Effector memory CD8-positive, alpha-beta T cell (primary cell): ENCODE results near the gene KCNIP4.
"Not testable (repeated sequence)": the region's sequence is repeated elsewhere in the genome, so short reads cannot be mapped to it uniquely, and the experiment has no call there.

ENCODE experiments used
- ATAC-seq: fragments of 150-1000 bp; cut with Tn5 transposase; replicated peaks from 2 replicates; pipeline ENCODE4 v1.10.0; 2021; ENCODE audit warnings: mild to moderate bottlenecking, moderate library complexity
- DNase-seq, 3 experiments: peaks; one replicate each; pipeline ENCODE4 v3.0.0; 2021
- H3K27ac Mint-ChIP-seq, 2 donors: one replicate each; pipeline ENCODE4 v1.8.0; 2022; ENCODE audit warnings: mild to moderate bottlenecking in 2 of 2, mixed read lengths in 2 of 2, moderate library complexity in 2 of 2
- H3K27me3 Mint-ChIP-seq, 2 donors: one replicate each; pipeline ENCODE4 v1.8.0; 2022; ENCODE audit warnings: mixed read lengths in 2 of 2
- H3K36me3 Mint-ChIP-seq: one replicate; pipeline ENCODE4 v1.8.0; 2022; ENCODE audit warnings: mild to moderate bottlenecking, moderate library complexity, mixed read lengths; ENCODE audit not compliant: insufficient read depth
- H3K4me1 Mint-ChIP-seq, 2 donors: one replicate each; pipeline ENCODE4 v1.8.0; 2022; ENCODE audit warnings: low read depth in 2 of 2, mixed read lengths in 2 of 2
- H3K4me3 Mint-ChIP-seq, 2 donors: one replicate each; pipeline ENCODE4 v1.8.0; 2022; ENCODE audit warnings: mild to moderate bottlenecking in 2 of 2, mixed read lengths in 2 of 2, moderate library complexity in 2 of 2
- H3K9me3 Mint-ChIP-seq, 2 donors: one replicate each; pipeline ENCODE4 v1.8.0; 2022; ENCODE audit warnings: mixed read lengths in 2 of 2
- total RNA-seq, 9 experiments: gene quantifications; one replicate each; lab custom pipeline; 2026; lab: John Stamatoyannopoulos, UW

The KCNIP4 gene
- 0 to 0.06 (median 0) reads per million in 9 experiments for total RNA-seq

DNA sequence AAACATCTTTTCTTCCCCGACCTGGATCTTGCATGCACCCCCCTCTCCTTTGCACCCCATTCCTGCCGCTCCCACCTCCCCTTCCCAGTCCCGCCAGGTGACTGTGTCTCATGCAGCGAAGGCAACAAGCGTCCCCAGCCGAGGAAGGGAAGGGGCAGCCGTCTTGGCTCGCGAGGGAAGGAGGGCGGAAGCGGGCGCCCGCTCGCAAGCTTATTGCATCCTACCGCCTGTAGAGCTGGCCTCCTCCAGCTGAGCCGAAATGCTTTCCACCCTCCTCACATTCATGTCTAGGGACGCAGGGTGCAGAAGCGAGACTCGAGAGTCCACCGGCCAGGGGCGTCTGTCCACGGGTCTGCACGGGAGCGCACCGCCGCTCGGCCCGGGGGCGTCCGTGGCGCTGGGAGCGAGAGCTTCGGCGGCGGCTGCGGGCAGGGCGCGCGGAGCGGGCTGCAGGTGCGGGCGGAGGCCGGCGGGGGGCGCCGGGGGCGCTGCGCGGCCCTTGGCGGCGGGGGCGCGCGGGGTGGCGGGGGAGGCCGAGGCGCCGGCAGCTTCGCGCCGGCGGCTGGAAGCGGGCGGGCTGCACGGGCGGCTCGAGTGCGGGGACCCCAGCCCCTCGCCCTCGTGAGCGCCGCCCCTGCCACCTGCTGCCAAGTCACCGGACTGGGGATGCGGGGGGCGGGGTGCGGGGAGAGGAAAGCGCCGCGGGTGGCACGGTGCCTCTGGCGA is at the start of gene KCNIP4:
KCNIP4 (minus strand) TSS at position 426 of the 726 bp plus-strand sequence.
- H3K4me1 Mint-ChIP-seq = no peaks in the 10 kb centered on the region
- peaks cover 7 to 12% of the 10 kb centered on the region in 2 donors for H3K27me3 Mint-ChIP-seq
- ATAC-seq = no peak
- no peaks in the 10 kb centered on the region for H3K36me3 Mint-ChIP-seq
- no peak within 1 kb of the TSS for H3K4me3 Mint-ChIP-seq
- no peak within 1 kb of the TSS for H3K27ac Mint-ChIP-seq
- H3K9me3 Mint-ChIP-seq = peaks cover 17 to 22% of the 10 kb centered on the region in 2 donors
- no peak for DNase-seq

DNA sequence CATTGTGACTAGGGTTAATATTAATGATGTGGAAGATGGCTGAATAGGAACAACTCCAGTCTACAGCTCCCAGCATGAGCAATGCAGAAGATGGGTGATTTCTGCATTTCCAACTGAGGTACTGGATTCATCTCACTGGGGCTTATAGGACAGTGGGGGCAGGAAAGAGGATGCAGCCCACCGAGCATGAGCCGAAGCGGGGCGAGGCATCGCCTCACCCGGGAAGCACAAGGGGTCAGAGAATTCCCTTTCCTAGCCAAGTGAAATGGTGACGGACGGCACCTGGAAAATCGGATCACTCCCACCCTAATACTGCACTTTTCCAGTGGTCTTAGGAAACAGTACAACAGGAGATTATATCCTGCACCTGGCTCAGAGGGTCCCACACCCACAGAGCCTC is 48.0 kb upstream of the KCNIP4 start:
- H3K9me3 Mint-ChIP-seq = peaks cover 14 to 28% of the 10 kb centered on the region in 2 donors
- not testable (repeated sequence) for ATAC-seq, H3K4me3 Mint-ChIP-seq, H3K36me3 Mint-ChIP-seq, H3K27ac Mint-ChIP-seq, H3K4me1 Mint-ChIP-seq, DNase-seq, H3K27me3 Mint-ChIP-seq

DNA sequence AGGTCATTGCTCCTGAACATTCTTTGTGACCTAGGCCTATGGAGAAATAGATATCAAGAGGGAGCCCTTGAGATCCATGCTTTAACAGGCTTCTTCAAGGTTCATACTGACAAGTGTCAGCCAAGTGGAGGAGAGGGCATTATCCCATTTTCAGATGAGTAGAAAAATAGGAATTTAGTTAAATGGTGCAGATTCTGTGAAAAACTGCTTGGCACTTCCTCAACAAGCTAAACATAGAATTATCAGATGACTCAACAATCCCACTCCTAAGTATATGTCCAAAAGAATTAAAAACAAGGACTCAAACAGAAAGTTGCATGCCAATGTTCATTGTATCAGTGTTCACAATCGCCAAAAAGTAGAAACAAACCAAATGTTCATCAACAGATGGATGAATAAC is 43.8 kb upstream of the KCNIP4 start:
- Mint-ChIP-seq H3K36me3 (no peaks in the 10 kb centered on the region), H3K27me3 (no peaks in the 10 kb centered on the region), H3K9me3 (peaks cover 3 to 28% of the 10 kb centered on the region in 2 donors), H3K4me3 (no peak overlapping the region), H3K4me1 (no peaks in the 10 kb centered on the region), H3K27ac (no peak overlapping the region)
- ATAC-seq (no peak), DNase-seq (no peak)

DNA sequence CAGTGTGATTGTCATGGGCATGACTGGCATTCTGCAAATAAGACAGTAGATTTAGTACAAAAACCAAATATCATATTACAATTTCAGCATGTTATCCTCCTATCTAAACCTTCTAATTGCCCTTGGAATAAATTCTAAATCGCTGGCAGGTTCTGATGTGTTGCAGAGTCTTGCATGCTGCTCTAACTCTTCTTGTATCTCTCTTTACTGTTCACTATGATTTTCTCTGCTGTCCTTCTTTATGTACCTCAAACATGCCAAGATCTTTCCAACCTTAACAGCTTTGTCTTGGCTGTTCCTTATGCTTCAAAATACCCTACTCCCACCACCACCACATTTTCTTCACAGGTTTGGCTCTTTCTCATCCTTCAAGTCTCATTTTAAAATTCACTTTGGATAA is 43.0 kb upstream of the KCNIP4 start:
- H3K27me3 Mint-ChIP-seq = no peaks in the 10 kb centered on the region
- peaks cover 3 to 28% of the 10 kb centered on the region in 2 donors for H3K9me3 Mint-ChIP-seq
- no peak overlapping the region for H3K27ac Mint-ChIP-seq
- ATAC-seq (no peak), DNase-seq (no peak)
- H3K4me3 Mint-ChIP-seq = no peak overlapping the region
- H3K36me3 Mint-ChIP-seq = no peaks in the 10 kb centered on the region
- H3K4me1 Mint-ChIP-seq = no peaks in the 10 kb centered on the region

DNA sequence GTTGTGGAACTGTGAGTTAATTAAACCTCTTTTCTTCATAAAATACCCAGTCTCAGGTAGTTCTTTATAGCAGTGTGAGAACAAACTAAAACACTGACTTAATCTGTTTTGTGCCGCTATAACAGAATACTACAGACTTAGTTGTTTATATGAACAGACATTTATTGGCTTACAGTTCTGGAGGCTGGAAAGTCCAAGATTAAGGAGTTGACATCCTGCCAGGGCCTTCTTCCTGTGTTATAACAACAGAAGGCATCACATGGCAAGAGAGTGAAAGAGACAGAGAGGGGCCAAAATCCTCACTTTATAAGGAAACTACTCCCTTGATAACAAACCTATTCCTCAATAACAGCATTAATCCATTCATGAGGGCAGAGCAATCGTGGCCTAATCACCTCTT is 42.5 kb upstream of the KCNIP4 start:
- no peaks in the 10 kb centered on the region for H3K27me3 Mint-ChIP-seq
- H3K4me1 Mint-ChIP-seq = no peaks in the 10 kb centered on the region
- ATAC-seq (no peak), DNase-seq (no peak)
- no peak overlapping the region for H3K27ac Mint-ChIP-seq
- peaks cover 3 to 28% of the 10 kb centered on the region in 2 donors for H3K9me3 Mint-ChIP-seq
- H3K36me3 Mint-ChIP-seq = no peaks in the 10 kb centered on the region
- no peak overlapping the region for H3K4me3 Mint-ChIP-seq

DNA sequence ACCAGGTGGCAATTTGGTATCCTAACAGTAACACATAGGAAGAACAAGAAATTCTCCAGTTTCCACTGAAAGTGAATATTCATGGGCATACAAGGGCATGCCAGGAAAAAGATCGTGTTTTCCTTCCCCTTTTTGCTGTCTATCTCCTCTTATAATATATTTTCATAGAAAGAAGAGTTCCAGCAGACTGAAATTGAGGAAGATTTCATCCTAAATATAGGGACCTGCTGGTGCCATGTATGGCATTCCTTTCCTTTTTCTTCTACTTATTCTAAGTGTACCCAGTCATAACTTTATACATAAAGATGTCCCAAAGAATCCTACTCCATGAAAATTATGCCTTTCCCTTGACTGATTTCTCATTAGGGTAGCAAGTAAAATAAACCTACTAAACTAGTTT is 40.8 kb upstream of the KCNIP4 start:
- Mint-ChIP-seq H3K36me3 (no peaks in the 10 kb centered on the region), H3K9me3 (peaks cover 4 to 26% of the 10 kb centered on the region in 2 donors), H3K4me3 (no peak overlapping the region), H3K27me3 (no peaks in the 10 kb centered on the region), H3K27ac (no peak overlapping the region), H3K4me1 (no peaks in the 10 kb centered on the region)
- ATAC-seq = no peak
- no peak for DNase-seq

DNA sequence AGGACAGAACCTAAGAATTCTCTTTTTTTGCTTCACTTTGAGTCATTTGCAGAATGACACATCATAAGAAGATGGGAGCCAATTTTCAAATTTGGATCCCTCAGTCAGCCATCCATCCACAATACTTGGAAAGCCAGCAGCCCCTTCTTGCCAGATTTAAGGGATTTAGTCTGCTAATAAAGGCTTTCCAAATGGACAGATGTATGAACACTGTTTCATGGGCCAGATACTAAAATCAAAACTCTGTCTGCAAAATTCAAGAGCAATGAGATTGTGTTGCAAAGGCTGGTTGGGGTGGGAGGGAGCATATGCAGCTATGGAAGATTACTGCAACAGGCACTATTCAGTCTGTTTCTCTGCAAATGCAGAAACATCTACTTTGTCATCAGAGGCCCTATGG is 37.7 kb upstream of the KCNIP4 start:
- no peaks in the 10 kb centered on the region for H3K36me3 Mint-ChIP-seq
- H3K27me3 Mint-ChIP-seq = no peaks in the 10 kb centered on the region
- H3K9me3 Mint-ChIP-seq = peaks cover 5 to 13% of the 10 kb centered on the region in 2 donors
- H3K4me3 Mint-ChIP-seq = no peak overlapping the region
- H3K27ac Mint-ChIP-seq = no peak overlapping the region
- DNase-seq (no peak), ATAC-seq (no peak)
- H3K4me1 Mint-ChIP-seq = no peaks in the 10 kb centered on the region

DNA sequence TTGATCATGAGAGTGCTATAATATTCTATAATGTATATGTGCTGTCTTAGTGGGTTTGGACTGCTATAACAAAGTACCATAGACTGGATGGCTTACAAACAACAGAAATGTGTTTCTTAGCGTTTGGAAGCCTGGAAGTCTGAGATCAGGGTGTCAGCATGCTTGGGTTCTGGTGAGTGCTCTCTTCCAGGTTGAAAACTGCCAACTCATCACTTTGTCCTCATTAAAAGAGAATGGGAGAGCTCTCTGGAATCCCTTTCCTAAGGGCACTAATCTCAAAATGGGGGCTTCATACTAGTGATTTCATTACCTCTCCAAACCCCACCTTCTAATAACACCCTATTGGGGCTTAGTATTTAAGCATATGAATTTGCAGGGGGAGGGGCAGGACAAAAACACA is 33.5 kb upstream of the KCNIP4 start:
- DNase-seq (no peak), ATAC-seq (no peak)
- H3K27me3 Mint-ChIP-seq = no peaks in the 10 kb centered on the region
- H3K4me1 Mint-ChIP-seq = no peaks in the 10 kb centered on the region
- no peaks in the 10 kb centered on the region for H3K36me3 Mint-ChIP-seq
- no peak overlapping the region for H3K27ac Mint-ChIP-seq
- H3K4me3 Mint-ChIP-seq = no peak overlapping the region
- H3K9me3 Mint-ChIP-seq = peaks cover 0 to 6% of the 10 kb centered on the region in 2 donors

DNA sequence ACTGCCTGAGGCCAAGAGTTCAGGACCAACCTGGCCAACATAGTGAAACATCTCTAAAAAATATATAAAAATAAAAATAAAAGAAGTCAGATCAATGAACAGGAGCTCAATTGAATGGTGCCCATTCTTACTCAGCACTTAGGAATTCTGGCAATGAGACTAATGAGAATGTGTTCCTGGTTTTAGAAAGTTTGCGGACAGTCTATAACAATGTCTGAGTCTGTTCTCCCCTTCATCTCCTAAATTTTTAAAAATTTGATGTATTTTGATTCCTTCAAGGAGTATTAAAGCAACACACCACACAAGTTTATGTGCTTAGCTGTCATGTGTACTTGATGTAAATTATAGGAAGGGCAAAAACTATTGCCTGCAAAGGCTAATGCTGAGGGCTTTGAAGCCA is 30.6 kb upstream of the KCNIP4 start:
- Mint-ChIP-seq H3K27me3 (no peaks in the 10 kb centered on the region), H3K27ac (no peak overlapping the region), H3K4me3 (no peak overlapping the region), H3K36me3 (no peaks in the 10 kb centered on the region), H3K9me3 (peaks cover 7 to 8% of the 10 kb centered on the region in 2 donors), H3K4me1 (no peaks in the 10 kb centered on the region)
- no peak for DNase-seq
- ATAC-seq = no peak

DNA sequence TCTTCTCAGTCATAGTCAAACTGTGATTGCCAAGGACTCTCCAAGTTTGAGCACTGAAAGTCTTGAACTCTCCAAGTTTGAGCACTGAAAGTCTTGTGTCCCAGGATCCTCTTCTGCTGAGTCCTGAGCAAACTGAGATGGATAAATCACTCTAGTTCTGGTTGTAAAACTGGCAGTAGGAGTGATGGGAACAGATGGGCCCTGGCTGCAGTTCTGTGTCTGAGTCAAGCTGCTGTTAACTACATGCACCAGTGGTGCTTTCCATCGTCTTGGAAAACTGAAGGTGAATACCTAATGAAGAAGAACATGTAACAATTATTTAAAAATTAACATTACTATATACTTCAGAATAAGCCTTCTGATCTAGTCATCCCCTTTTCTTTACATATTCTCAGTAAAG is 27.6 kb upstream of the KCNIP4 start:
- no peak for ATAC-seq
- H3K36me3 Mint-ChIP-seq = no peaks in the 10 kb centered on the region
- no peak overlapping the region for H3K27ac Mint-ChIP-seq
- no peak overlapping the region for H3K4me3 Mint-ChIP-seq
- H3K9me3 Mint-ChIP-seq = peaks cover 8 to 12% of the 10 kb centered on the region in 2 donors
- DNase-seq = no peak
- H3K4me1 Mint-ChIP-seq = no peaks in the 10 kb centered on the region
- H3K27me3 Mint-ChIP-seq = no peaks in the 10 kb centered on the region

DNA sequence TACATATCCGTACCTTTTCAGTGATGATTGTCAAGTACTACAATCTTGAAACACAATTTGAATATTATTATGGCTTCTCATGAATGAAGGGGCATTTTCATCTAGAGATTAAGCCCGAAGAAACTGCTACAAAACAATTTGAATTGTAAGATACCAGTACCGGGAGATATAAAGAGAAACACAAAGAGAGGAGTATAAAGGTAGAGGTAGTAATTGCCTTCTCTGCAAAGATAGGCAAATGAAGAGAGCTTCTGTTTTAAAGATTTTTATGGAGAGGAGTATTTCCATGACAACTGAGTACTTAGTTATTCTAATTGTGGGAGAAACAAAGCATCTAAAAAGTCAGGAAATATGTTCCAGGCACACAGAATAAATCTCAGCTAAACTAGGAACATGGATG is 25.3 kb upstream of the KCNIP4 start:
- Mint-ChIP-seq H3K27me3 (no peaks in the 10 kb centered on the region), H3K4me3 (no peak overlapping the region), H3K9me3 (peaks cover 12 to 27% of the 10 kb centered on the region in 2 donors), H3K4me1 (no peaks in the 10 kb centered on the region), H3K27ac (no peak overlapping the region), H3K36me3 (no peaks in the 10 kb centered on the region)
- DNase-seq (no peak), ATAC-seq (no peak)

DNA sequence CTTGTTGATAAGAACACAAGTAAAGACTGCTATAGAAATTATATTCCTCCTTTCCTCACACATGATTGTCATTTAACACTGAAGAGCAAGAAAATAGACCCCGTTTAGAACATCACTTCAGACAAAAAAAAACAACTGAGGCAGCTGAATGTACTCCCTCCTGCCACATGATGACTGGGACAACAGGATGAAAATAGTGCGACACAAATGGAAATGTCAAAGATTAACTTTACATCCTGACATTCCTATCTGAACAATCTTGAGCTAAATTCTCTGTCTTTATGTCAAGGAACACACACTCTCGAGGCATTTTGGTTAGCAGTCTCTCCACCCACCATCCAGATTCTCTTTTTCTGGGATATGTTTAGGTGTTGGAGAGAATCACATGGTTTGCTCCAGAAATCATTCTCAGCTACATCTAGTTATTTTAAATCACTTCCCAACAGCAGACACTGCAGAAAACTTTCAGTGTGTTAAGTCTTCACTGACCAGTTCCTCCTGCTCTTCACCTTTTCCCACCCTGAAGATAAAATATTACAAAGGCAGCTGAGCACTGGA is 16.3 kb upstream of the KCNIP4 start:
- peaks cover 8 to 13% of the 10 kb centered on the region in 2 donors for H3K9me3 Mint-ChIP-seq
- ATAC-seq = no peak
- H3K27ac Mint-ChIP-seq = no peak overlapping the region
- no peaks in the 10 kb centered on the region for H3K4me1 Mint-ChIP-seq
- H3K27me3 Mint-ChIP-seq = no peaks in the 10 kb centered on the region
- no peaks in the 10 kb centered on the region for H3K36me3 Mint-ChIP-seq
- no peak overlapping the region for H3K4me3 Mint-ChIP-seq
- no peak for DNase-seq

DNA sequence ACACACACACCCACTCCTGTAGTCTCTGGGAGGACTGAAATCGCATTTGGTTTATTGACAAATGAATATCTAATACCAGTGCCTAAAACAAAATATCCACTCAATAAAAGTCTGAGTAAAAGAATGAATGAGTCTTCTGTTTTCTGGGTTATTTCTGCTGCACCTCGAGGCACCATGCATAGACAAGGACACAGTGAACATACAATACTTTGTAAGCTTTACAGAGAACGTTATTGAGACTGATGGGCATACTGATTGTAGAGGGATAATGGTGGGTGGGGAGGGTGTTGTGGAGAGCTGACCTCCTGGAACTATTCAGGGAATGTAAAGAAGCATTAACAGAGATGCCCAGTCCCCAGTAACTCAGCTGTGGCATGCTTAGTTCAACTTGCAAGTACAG is 14.1 kb upstream of the KCNIP4 start:
- ATAC-seq = no peak
- H3K4me1 Mint-ChIP-seq = no peaks in the 10 kb centered on the region
- no peak overlapping the region for H3K4me3 Mint-ChIP-seq
- no peaks in the 10 kb centered on the region for H3K36me3 Mint-ChIP-seq
- peaks cover 8 to 22% of the 10 kb centered on the region in 2 donors for H3K9me3 Mint-ChIP-seq
- DNase-seq = no peak
- H3K27me3 Mint-ChIP-seq = no peaks in the 10 kb centered on the region
- no peak overlapping the region for H3K27ac Mint-ChIP-seq

DNA sequence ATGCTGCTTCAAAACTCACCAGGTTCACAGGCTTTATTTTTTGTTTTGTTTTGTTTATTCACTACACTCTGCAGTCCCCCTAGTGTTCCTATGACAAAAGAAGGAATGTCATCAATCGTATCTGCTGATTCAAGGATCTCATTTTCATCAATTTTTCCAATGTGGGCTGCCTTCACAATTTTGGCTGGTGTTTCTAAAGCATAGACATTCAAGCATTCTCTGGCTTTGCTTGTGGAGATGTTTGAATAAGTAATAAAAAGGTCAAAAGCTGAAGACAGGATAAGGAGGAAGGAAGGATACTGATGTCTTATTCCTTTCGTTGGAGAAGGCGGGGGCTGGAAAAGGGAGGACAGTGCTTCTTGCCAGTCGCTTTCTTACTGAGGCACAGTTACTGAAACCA is 12.2 kb upstream of the KCNIP4 start:
- H3K27me3 Mint-ChIP-seq = no peaks in the 10 kb centered on the region
- peaks cover 2 to 15% of the 10 kb centered on the region in 2 donors for H3K9me3 Mint-ChIP-seq
- DNase-seq (no peak), ATAC-seq (no peak)
- no peak overlapping the region for H3K4me3 Mint-ChIP-seq
- H3K27ac Mint-ChIP-seq = no peak overlapping the region
- no peaks in the 10 kb centered on the region for H3K36me3 Mint-ChIP-seq
- H3K4me1 Mint-ChIP-seq = no peaks in the 10 kb centered on the region
